Transverse colon (tissue), 4 donors: ENCODE measurements around the gene CDKAL1.
"Not testable (repeated sequence)": the region's sequence is repeated elsewhere in the genome, so short reads cannot be mapped to it uniquely, and the experiment has no call there.

Experiments used
- EP300 ChIP-seq: sonication (generic); formaldehyde crosslinking; IDR thresholded peaks from one replicate; pipeline ENCODE4 v1.6.1; 2017; ENCODE audit warnings: antibody characterized with exemption, low read depth
- POLR2A ChIP-seq: fragments of 450-650 bp; IDR thresholded peaks from one replicate; pipeline ENCODE4 v1.6.1; 2016; ENCODE audit warnings: antibody characterized with exemption, mild to moderate bottlenecking, moderate library complexity
- POLR2AphosphoS5 ChIP-seq, 3 donors: sonication (generic); formaldehyde crosslinking; IDR thresholded peaks; one replicate each; pipeline ENCODE4 v1.6.1; 2016; ENCODE audit warnings: antibody characterized with exemption in 3 of 3
- TF ChIP-seq, protein P1 (sequence below), 5 experiments: fragments of 200-600 bp in 3 of 5; fragments of 450-650 bp in 2 of 5; sonication (generic) in 3 of 5; IDR thresholded peaks; 1 replicate in 2 of 5; 2 replicates in 3 of 5; pipeline ENCODE4 v1.5.1; 2016 to 2017; ENCODE audit warnings: antibody characterized with exemption in 5 of 5, inconsistent platforms in 3 of 5, mild to moderate bottlenecking in 2 of 5, moderate library complexity in 1 of 5

GRCh38 chr6:21195301-21195700 is 661.0 kb downstream of the CDKAL1 start:
- not testable (repeated sequence) for TF ChIP-seq POLR2AphosphoS5 (IDR thresholded peaks at IDR 0.05); POLR2A; EP300
- TF ChIP-seq, protein P1, sequence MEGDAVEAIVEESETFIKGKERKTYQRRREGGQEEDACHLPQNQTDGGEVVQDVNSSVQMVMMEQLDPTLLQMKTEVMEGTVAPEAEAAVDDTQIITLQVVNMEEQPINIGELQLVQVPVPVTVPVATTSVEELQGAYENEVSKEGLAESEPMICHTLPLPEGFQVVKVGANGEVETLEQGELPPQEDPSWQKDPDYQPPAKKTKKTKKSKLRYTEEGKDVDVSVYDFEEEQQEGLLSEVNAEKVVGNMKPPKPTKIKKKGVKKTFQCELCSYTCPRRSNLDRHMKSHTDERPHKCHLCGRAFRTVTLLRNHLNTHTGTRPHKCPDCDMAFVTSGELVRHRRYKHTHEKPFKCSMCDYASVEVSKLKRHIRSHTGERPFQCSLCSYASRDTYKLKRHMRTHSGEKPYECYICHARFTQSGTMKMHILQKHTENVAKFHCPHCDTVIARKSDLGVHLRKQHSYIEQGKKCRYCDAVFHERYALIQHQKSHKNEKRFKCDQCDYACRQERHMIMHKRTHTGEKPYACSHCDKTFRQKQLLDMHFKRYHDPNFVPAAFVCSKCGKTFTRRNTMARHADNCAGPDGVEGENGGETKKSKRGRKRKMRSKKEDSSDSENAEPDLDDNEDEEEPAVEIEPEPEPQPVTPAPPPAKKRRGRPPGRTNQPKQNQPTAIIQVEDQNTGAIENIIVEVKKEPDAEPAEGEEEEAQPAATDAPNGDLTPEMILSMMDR (IDR thresholded peaks at IDR 0.05) = not testable (repeated sequence)
